GM23338 (cell line): Measurements from ENCODE around the gene TMEM161B.

Experiments
- CREB1 ChIP-seq: fragments of 250-450 bp; sonication (Bioruptor Pico); IDR thresholded peaks from 2 replicates; pipeline ENCODE4 v1.5.0; 2020; ENCODE audit warnings: low read depth, mild to moderate bottlenecking, moderate library complexity
- EZH2 ChIP-seq: fragments of 200-600 bp; sonication (generic); IDR thresholded peaks from one replicate; pipeline ENCODE4 v1.8.0; 2017; ENCODE audit warnings: antibody characterized with exemption, mild to moderate bottlenecking, low read depth; ENCODE audit not compliant: unreplicated experiment
- EZH2phosphoT487 ChIP-seq: fragments of 200-600 bp; sonication (generic); IDR thresholded peaks from one replicate; pipeline ENCODE4 v1.8.1; 2018; ENCODE audit warnings: antibody characterized with exemption; ENCODE audit not compliant: unreplicated experiment
- JUNB ChIP-seq: IDR thresholded peaks from one replicate; pipeline ENCODE4 v1.6.1; 2016; ENCODE audit warnings: antibody characterized with exemption; ENCODE audit not compliant: unreplicated experiment
- NANOG ChIP-seq: IDR thresholded peaks from 2 replicates; pipeline ENCODE4 v1.6.1; 2016; ENCODE audit warnings: antibody characterized with exemption, borderline replicate concordance
- POLR2AphosphoS5 ChIP-seq: IDR thresholded peaks from 2 replicates; pipeline ENCODE4 v1.6.1; 2016; ENCODE audit warnings: antibody characterized with exemption, low read depth
- STAT1 ChIP-seq: IDR thresholded peaks from one replicate; pipeline ENCODE4 v1.6.1; 2016; ENCODE audit warnings: antibody characterized with exemption; ENCODE audit not compliant: unreplicated experiment
- ZNF114 ChIP-seq: fragments of 250-450 bp; sonication (Bioruptor Pico); IDR thresholded peaks from 2 replicates; pipeline ENCODE4 v1.5.0; 2020; ENCODE audit warnings: mild to moderate bottlenecking, moderate library complexity
- ZNF331 ChIP-seq: fragments of 250-450 bp; sonication (Bioruptor Pico); IDR thresholded peaks from 2 replicates; pipeline ENCODE4 v1.5.0; 2020; ENCODE audit warnings: low read depth, mild to moderate bottlenecking, moderate library complexity
- TF ChIP-seq, protein P1 (sequence below), 2 experiments: fragments of 200-600 bp in 1 of 2; sonication (generic) in 1 of 2; conservative IDR thresholded peaks; 2 replicates each; pipeline versions ENCODE4 v1.5.1 to v1.6.1; 2016 to 2017; ENCODE audit warnings: antibody characterized with exemption in 2 of 2, low read depth in 2 of 2, mild to moderate bottlenecking in 2 of 2, moderate library complexity in 1 of 2
- TF ChIP-seq, protein P2 (sequence below): IDR thresholded peaks from 2 replicates; pipeline ENCODE4 v1.6.1; 2016; ENCODE audit warnings: antibody characterized with exemption
- TF ChIP-seq, protein P3 (sequence below): IDR thresholded peaks from one replicate; pipeline ENCODE4 v1.6.1; 2018; ENCODE audit warnings: antibody characterized with exemption; ENCODE audit not compliant: unreplicated experiment

DNA sequence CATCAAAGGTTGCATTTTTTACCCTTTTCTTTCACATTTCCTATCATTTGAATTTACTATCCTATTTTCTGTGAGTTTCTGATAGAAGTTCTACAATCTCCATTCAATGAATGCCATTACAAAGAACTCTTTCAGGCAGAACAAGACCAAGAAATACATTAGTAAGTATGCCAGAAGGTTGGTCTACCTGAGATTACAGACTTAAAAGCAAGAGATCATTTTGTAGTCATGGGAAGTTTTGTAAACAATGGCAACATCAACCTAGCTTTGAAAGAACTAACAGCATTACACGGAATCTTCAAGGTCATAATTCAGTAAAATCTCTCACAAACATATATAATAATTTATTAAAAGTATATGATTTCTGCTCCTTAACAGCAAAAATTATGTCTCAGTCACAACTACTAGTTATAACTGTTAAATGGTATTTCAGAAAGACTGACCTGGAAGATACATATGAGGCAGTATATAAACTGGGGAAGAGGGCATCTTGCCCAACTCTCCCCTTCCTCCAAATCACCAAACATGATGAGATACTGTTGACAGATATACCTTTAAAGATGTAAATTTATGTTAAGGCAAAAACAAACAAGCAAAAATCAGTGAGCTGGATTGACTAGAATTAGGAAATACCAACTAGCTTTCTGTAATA, 23.3 kb downstream of the TMEM161B start:
- no peak for TF ChIP-seq EZH2phosphoT487
- TF ChIP-seq, protein P1, sequence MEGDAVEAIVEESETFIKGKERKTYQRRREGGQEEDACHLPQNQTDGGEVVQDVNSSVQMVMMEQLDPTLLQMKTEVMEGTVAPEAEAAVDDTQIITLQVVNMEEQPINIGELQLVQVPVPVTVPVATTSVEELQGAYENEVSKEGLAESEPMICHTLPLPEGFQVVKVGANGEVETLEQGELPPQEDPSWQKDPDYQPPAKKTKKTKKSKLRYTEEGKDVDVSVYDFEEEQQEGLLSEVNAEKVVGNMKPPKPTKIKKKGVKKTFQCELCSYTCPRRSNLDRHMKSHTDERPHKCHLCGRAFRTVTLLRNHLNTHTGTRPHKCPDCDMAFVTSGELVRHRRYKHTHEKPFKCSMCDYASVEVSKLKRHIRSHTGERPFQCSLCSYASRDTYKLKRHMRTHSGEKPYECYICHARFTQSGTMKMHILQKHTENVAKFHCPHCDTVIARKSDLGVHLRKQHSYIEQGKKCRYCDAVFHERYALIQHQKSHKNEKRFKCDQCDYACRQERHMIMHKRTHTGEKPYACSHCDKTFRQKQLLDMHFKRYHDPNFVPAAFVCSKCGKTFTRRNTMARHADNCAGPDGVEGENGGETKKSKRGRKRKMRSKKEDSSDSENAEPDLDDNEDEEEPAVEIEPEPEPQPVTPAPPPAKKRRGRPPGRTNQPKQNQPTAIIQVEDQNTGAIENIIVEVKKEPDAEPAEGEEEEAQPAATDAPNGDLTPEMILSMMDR (conservative IDR thresholded peaks at IDR 0.05; ENCODE audit: low read depth in 2 of 2): no peak
- no peak for TF ChIP-seq POLR2AphosphoS5
- no peak for TF ChIP-seq EZH2
- TF ChIP-seq, protein P2, sequence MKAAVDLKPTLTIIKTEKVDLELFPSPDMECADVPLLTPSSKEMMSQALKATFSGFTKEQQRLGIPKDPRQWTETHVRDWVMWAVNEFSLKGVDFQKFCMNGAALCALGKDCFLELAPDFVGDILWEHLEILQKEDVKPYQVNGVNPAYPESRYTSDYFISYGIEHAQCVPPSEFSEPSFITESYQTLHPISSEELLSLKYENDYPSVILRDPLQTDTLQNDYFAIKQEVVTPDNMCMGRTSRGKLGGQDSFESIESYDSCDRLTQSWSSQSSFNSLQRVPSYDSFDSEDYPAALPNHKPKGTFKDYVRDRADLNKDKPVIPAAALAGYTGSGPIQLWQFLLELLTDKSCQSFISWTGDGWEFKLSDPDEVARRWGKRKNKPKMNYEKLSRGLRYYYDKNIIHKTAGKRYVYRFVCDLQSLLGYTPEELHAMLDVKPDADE: no peak
- TF ChIP-seq, protein P3, sequence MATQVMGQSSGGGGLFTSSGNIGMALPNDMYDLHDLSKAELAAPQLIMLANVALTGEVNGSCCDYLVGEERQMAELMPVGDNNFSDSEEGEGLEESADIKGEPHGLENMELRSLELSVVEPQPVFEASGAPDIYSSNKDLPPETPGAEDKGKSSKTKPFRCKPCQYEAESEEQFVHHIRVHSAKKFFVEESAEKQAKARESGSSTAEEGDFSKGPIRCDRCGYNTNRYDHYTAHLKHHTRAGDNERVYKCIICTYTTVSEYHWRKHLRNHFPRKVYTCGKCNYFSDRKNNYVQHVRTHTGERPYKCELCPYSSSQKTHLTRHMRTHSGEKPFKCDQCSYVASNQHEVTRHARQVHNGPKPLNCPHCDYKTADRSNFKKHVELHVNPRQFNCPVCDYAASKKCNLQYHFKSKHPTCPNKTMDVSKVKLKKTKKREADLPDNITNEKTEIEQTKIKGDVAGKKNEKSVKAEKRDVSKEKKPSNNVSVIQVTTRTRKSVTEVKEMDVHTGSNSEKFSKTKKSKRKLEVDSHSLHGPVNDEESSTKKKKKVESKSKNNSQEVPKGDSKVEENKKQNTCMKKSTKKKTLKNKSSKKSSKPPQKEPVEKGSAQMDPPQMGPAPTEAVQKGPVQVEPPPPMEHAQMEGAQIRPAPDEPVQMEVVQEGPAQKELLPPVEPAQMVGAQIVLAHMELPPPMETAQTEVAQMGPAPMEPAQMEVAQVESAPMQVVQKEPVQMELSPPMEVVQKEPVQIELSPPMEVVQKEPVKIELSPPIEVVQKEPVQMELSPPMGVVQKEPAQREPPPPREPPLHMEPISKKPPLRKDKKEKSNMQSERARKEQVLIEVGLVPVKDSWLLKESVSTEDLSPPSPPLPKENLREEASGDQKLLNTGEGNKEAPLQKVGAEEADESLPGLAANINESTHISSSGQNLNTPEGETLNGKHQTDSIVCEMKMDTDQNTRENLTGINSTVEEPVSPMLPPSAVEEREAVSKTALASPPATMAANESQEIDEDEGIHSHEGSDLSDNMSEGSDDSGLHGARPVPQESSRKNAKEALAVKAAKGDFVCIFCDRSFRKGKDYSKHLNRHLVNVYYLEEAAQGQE: no peak
- no peak for TF ChIP-seq ZNF331
- TF ChIP-seq CREB1: no peak
- TF ChIP-seq ZNF114 (CRISPR knock-in tag): no peak
- no peak for TF ChIP-seq NANOG
- no peak for TF ChIP-seq JUNB
- no peak for TF ChIP-seq STAT1
